C4-2B (cell line): ENCODE data around the gene ZNF407.

Source experiments
- H3K27ac ChIP-seq: fragments of 450-650 bp; 2 replicates; pipeline ENCODE4 v1.5.1; 2017
- ZFX ChIP-seq: fragments of 450-650 bp; IDR thresholded peaks from 2 replicates; pipeline ENCODE4 v1.6.1; 2017
- TF ChIP-seq, protein P1 (sequence below): fragments of 450-650 bp; conservative IDR thresholded peaks from 2 replicates; pipeline ENCODE4 v1.5.1; 2017; ENCODE audit warnings: mild to moderate bottlenecking

ZNF407 gene

GRCh38 chr18:74982946-74983635 is 385.4 kb downstream of the ZNF407 start:
- no peak overlapping the region for H3K27ac ChIP-seq
- no peak for TF ChIP-seq ZFX
- TF ChIP-seq, protein P1, sequence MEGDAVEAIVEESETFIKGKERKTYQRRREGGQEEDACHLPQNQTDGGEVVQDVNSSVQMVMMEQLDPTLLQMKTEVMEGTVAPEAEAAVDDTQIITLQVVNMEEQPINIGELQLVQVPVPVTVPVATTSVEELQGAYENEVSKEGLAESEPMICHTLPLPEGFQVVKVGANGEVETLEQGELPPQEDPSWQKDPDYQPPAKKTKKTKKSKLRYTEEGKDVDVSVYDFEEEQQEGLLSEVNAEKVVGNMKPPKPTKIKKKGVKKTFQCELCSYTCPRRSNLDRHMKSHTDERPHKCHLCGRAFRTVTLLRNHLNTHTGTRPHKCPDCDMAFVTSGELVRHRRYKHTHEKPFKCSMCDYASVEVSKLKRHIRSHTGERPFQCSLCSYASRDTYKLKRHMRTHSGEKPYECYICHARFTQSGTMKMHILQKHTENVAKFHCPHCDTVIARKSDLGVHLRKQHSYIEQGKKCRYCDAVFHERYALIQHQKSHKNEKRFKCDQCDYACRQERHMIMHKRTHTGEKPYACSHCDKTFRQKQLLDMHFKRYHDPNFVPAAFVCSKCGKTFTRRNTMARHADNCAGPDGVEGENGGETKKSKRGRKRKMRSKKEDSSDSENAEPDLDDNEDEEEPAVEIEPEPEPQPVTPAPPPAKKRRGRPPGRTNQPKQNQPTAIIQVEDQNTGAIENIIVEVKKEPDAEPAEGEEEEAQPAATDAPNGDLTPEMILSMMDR = no peak

GRCh38 chr18:74989134-74989533 is 391.5 kb downstream of the ZNF407 start:
- no peak overlapping the region for H3K27ac ChIP-seq
- no peak for TF ChIP-seq ZFX
- TF ChIP-seq, protein P1 = no peak

DNA sequence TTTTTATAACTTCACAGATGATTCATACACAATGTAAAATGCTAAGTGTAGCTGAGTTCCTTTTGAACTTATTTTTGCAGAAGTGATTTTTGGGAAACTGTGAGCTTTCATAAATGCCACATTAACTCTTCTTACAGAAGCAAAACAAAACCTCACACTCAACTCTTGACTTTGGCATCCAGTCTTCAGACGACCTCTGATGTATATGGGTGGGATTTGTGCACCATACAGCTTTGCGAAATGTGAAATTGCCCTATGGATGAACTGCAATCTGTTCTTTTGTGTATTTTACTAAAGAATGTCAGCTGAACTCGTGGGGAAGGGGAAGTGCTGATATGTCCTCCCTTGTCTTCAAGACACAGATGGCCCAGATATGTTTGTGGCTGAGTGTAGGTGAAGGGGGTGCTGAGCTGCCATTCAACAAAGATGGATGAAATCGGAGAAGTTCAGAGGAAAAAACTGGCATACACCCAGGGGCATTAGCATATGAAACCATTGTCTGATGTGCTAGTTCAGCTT is 393.0 kb downstream of the ZNF407 start:
- H3K27ac ChIP-seq = no peak overlapping the region
- TF ChIP-seq, protein P1 = no peak
- TF ChIP-seq ZFX = no peak

- TF ChIP-seq ZFX = no peak
- TF ChIP-seq, protein P1 = no peak
- no peak overlapping the region for H3K27ac ChIP-seq
These were observed 397.1 kb downstream of the ZNF407 start for GRCh38 chr18:74994502-74995418.

DNA sequence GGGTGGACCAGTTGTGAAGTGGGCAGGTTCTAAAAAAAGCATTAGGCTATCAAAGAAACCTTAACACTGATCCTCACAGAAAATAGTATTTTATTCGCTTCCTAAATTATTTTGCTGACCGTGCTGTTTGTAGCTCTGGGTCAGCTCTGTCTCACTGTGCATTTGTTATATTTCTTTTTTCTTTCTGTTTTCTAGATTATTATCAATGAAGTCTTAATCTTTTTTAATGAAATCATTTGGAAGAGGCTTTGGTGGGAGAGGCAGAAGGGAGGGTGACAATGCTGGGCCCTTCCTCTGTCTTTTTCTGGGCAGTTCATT is 397.7 kb downstream of the ZNF407 start:
- no peak overlapping the region for H3K27ac ChIP-seq

DNA sequence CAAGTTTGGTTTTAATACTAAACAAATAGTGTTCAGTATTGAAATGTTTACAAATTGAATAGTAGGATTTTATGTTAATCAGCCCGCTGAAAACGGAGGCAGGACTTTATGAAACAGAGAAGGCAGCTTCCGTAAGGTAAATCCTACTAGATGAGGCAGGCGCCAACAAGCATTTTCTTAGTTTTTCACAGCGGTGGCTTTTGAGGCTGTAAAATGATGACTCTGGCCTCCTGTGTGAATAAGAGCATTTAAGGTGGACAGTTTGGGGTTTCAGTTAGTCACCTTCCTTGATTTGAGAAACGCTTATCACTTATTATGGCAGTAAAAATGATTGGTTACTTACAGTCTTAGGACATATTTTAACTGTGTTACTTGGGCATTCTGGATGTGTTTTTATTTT is 398.4 kb downstream of the ZNF407 start:
- H3K27ac ChIP-seq = no peak overlapping the region
- TF ChIP-seq, protein P1 = no peak
- no peak for TF ChIP-seq ZFX

More for the DNA sequence above, 397.7 kb downstream of the ZNF407 start:
- no peak for TF ChIP-seq ZFX
- TF ChIP-seq, protein P1 = no peak

GRCh38 chr18:74996996-74997395 is 399.3 kb downstream of the ZNF407 start:
- H3K27ac ChIP-seq = no peak overlapping the region
- TF ChIP-seq, protein P1 = no peak
- TF ChIP-seq ZFX = no peak
